ENCODE data around the gene MUC20.
"Not testable (repeated sequence)": the region's sequence is repeated elsewhere in the genome, so short reads cannot be mapped to it uniquely, and the experiment has no call there.

Gene MUC20

DNA sequence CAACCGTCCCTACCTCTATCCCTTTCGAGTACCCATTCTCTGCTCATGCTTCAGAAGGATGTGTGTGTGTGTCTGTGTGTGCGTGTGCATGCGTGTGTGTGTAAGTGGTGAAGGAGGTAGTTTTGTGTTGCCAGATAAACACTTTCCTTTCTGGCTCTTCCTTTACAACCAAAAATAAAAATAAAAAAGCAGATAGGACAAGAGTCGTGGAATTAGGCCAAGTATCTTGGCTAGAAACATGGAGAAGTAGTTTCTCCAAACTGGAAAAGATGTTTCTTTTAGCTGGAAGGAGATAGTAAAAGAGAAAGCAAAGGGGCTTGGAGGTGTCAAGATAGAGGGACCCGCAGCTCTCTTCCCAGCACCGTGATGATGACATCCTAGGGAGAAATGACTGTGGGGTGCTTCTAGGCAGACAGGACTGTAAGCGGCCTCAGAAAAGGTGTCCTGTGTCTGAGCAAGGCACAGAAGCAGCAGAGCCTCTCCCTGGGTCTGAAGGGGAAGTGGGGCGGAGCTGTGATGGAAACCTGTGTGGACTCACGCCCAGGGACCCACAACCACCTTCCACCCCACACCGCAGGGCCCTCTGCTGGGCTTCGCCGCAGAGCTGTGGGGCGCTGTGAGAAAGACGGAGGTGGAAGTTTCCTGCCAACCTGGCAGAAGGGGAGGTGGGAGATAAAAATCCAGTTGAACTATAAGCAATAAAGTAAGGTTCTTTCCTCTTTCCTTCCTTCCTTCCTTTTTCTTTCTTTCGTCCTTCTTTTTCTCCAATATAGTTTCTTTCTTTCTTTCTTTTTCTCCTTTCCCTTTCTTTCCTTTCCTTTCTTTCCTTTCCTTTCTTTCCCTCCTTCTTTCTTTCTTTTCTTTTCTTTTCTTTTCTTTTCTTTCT lies 35.3 kb downstream of the MUC20 start:
- DNase-seq, result no peak

DNA sequence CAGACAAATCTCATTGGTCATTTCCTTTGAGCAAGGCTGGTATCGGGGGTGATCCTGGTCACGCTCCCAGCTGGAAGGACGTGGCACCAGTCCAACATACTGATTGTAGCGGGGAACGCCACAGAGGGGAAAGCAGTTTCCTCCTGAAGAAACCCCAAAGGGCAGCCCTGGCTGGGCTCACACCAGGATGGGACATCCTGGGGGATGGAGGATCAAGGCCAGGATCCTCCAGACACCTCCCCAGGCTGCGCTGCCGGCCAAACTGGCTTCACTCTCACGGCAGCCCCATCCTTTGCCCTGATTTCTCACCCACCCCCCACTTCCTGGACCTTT lies 36.6 kb downstream of the MUC20 start:
- DNase-seq, result no peak

DNA sequence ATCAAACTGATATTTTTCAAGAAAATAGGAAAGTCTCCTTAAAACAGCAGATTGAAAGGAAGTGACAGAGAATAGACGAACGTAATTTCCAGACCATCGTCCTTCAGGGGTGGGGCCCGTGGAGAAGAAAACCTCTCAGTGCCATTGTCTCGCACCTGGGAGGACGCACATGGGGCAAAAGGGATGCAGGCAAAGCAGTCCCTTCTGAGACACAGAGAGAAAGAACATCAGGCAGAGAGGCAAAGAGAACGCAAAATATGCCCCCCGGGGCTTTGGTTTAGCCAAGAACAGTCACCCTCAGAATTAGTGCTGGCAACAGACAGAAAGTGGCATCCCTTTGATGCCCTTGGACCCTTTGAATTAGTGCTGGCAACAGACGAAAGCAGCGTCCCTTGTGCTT lies 37.0 kb downstream of the MUC20 start:
- no peak for DNase-seq

DNA sequence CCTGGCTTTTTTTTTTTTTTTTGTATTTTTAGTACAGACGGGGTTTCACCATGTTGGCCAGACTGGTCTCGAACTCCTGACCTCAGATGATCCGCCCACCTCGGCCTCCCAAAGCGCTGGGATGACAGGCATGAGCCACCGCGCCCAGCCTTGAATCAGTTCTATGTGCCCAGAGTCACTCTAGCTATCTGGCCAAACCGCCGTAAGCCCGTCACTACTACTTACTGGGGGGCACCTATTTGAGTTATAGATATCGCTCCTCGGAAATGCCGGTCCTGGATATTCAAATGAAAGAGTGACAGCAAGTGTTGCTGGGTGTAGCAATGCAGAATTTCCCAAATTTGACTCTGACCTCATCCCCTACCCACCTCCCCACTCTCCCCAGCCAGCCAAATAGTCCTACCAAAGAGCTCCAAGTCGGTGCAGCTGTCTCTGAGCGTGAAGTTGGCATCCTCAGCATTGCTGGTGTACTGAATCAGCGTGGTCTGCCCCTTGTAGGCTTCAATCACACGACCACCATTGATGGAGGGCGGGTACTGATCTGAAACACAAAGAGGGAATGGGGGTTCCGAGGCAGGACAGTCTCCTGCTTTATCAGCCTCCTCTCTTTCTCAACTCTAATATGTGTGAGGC lies 38.1 kb downstream of the MUC20 start:
- no peak for DNase-seq

DNA sequence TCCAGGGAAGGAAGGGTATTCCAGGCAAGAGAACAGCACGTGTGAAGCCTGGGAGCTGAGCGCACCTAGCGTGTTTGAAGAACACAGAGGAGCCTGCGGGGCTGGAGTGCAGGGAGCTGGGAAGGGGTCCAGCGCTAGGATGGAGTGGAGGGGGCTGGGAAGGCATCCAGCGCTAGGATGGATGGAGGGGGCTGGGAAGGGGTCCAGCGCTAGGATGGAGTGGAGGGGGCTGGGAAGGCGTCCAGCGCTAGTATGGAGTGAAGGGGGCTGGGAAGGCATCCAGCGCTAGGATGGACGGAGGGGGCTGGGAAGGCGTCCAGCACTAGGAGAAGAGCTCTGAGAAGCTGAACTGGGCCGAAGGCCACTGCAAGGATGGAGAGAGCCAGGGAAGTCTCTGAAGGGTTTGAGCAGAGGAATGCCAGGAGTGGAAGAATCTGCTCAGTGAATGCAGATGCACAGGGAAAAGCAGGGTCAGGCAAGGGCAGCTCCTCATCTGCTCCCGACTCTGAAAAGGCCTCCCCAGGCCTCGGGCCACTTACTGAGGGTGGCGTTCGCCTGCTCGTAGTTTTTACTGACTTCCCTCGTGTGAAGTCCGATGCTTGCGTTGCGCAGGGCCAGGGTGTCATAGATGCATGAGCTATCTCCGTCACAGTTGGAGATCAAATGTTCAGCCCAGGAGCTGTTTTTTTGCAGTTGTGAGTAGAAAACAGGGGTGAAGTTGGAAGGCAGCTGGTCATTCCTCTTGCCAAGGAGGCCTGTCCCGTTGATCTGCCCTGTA lies 39.8 kb downstream of the MUC20 start:
- DNase-seq, result no peak

DNA sequence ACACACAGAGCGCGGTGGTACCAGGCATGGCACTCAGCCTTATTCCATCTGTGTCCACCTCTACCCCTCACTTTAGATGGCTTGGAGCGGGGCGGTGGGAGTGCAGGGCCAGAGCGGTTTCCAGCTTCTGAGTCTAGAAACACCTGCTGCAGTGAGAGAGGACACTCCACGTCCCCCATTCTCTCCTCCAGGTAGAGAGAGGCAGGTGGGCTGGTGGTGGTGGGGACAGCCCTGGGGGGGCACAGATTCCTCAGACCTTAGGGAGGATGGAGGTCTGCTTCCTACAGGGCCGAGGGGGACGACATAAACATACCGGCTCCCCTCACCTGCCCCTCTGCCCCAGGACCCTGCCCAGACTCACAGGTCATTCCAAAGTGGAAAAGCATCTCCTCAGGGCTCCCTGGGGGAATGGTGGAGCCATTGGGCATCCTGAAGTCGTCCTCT lies 40.4 kb downstream of the MUC20 start:
- DNase-seq, result no peak

DNA sequence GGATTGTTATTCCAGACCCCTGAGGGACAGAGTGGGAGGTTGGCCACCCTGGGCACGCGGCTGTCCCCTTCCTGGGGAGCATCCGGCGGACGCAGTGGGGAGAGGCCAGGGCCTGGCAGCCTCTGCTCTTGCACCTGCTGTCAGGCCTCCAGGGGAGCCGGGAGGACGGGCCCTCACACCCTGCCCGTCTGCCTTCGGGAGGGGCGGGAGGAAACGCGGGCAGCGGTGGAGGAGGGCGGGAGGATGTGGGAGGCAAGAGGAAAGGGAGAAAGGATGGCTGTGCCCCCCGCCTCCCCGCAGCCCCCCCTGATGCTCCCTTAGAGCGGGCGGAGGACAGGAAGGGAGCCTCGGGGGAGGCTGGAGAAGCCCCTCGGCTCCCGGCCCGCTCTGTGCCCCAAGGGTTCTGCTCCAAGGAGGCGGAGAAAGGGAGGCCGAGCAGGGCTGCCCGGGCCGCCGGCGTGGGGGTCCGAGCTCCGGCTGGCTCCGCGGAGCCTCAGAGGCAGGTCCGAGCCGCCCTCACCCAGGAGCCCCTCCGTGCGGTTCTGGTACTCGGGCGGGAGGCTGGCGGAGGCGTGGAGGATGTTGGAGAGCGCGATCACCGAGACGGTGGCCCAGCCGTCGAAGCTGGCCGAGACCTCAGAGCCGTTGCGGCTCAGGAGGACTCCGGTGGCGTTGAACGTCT lies 40.9 kb downstream of the MUC20 start:
- peak; percentile 22 for DNase-seq

DNA sequence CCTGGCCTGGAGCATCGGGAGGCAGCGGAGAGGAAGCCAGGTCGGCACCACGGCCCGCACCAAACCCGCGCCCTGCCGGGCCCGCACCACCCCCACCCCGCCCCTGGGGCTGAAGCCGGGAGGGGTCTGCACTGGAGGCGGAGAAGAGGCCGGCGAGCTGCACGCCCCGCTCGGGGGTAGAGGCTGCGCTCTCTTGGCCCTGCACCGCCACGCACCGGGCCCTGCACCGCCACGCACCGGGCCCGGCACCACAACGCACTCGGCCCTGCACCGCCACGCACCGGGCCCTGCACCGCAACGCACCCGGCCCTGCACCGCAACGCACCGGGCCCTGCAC lies 41.4 kb downstream of the MUC20 start:
- no peak for DNase-seq

DNA sequence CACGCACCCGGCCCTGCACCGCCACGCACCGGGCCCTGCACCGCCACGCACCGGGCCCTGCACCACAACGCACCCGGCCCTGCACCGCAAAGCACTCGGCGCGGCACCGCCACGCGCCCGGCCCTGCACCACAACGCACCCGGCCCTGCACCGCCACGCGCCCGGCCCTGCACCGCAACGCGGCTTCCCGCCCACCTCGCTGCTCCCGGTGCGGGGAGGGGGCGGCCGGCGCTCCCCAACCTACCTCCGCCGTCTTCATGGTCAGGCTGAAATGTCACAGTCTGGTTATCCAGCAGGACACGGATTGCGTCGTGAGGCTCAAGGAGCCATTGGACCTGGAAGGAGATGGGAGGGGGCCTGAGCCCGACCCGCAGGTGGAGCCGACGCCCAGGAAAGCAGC lies 41.8 kb downstream of the MUC20 start:
- no peak for DNase-seq

DNA sequence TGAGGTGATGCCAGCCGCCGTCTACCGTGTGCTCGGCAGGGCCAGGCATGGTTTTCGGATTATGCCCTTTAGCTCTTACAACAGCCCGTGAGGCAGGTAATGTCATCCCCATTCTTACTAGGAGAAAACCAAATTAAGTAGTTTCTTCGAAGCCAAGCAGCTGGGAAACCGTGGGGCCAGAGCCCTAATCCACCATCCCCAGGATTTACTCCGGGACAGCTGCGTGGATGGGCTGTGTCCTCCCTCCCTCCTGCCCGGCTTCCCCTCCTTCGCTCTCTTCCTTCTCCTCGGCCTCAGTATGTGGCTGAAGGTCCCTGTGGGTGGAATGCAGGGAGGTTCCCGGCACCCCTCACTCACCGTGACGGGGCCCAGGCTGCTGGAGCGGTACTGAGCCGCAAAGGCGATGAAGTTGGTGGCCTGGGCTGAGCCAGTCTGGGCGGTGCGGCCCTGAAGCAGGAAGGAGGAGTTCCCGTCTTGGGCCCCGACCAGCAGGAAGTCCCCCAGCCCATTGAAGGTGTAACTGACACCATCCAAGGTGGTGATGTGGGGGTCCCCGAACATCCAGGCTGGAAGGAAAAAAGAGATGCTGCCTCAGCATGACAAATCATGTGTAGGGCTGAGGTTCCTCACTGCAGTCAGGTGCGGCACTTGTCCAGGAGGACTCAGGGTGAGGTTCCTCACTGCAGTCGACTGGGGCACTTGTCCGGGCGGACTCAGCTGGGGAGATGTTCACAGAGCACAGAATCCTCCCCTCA lies 42.5 kb downstream of the MUC20 start:
- no peak for DNase-seq

DNA sequence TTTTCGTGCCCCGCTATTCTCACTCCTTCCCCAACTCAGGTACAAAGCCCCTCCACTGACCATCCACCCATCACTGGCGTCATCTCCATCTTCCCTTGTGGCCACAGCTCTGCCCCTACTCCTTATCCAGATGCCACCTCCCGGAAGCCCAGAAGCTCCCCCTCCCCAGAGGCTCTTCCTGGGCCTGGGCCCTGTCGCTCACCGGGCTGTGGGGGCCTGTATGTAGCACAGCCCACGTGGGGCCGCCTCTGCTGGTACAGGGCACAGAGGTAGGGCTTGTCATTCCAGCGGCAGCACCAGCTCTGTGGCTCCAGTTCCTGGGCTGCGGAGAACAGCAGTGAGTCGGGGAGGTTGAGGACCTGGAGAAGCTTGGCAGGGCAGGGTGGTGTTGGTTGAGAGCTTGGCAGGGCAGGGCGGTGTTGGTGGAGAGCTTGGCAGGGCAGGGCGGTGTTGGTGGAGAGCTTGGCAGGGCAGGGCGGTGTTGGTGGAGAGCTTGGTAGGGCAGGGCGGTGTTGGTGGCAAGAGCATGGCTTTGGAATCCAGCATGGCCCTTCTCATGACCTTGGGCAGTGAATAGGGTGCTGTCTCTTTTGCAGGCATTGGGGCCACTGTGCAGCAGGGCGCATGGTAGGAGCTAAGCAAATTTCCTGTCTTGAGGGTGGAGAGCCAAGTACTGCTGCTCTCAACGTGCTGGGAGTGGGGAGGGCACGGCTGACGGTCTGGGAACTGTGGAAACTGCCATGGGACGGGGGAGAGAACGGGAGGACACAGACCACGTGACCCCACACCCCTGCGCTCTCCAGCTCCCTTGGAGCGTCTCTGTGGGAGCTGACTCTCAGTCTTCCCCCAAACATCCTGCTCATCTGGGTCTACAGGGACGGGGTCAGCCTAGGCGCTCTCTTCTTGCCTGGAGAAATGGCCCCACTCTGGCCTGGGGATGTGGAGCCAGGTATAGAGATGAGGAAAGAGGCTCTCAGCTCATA lies 43.4 kb downstream of the MUC20 start:
- DNase-seq, result no peak

DNA sequence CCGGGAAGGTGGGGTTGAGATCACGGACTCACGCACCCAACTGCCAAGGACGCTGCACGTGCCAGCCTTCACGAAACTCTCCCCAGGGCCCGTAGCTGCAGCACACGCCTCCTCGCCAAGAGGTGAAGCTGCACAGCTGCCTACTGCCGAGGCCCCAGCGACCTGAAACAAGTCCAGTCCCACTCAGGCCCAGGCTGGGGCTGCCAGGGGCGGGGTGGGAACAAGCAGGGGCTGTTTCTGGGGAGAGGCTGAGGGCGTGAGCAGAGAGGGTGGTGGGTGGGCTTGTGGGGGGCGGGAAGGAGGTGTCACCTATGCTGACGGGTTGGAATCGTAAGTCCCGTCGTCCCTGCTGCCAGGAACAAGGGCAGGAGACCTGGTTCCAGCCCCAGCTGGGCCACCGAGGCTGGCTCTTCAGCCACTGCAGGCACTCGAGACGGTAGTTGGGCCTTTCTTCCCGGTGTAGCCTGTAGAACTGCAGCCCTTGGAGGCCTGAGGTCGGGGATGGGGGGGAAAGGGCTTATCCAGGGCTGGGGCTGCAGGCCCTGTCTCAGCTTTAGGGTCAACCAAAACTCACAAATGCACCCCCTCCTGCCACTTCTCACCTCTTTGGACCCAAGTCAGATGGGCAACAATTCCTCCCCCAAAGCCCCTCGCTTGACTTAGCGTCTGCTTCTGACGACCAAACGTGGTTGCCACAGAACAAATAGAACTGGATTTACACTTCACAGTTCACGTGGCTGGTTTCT lies 44.4 kb downstream of the MUC20 start:
- no peak for DNase-seq

DNA sequence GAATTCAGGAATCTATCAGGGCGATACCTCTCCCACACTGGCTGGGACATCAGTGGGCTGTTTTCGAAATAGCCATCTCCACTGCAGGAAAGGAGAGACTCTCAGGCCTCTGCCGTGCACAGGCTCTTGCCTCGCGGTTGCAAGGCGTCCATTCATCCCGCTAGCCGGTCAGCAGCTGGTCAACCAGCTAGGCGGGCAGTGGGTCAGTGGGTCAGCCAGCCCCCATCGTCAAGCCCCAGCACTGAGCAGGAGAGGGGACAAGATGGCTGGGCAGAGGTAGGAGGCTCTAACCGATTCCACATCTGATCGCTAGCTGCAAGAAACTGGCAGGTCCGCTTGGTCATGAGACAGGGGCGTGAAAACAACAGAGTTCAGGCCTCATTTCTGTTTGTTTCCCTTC lies 45.9 kb downstream of the MUC20 start:
- DNase-seq, result no peak

DNA sequence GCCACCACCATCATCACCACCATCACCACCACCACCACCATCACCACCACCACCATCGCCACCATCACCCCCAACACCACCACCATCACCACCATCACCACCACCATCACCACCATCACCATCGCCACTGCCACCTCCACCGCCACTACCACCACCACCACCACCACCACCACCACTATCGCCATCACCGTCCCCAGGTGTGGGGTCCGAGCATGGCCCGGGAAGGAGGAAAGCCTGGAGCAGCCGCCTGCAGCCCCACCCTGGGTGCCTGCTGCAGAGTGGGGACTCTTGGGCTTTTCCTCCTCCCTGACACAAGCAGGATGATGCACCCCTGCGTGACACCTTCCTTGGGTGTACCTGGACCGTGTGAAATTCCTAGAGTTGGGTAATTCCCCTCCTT lies 47.0 kb downstream of the MUC20 start:
- DNase-seq, result no peak

DNA sequence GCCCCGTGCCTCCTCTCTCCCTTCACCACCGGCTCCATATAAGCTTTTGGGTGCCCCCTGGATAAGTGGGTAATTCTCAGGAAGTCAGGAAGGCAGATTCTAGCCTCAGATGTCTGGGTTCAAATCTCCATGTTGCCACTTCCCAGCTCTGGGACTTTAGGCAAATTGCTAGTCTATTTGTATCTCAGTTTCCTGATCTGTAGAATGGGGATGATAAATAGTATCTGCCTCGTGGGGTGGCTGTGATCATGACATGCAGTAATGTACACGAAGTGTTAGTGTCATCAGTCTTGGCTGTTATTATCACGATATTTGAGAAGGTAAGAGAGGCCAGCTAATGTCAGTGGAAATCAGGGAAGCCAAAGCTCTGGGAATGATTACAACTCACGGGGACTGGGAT lies 47.6 kb downstream of the MUC20 start:
- no peak for DNase-seq

DNA sequence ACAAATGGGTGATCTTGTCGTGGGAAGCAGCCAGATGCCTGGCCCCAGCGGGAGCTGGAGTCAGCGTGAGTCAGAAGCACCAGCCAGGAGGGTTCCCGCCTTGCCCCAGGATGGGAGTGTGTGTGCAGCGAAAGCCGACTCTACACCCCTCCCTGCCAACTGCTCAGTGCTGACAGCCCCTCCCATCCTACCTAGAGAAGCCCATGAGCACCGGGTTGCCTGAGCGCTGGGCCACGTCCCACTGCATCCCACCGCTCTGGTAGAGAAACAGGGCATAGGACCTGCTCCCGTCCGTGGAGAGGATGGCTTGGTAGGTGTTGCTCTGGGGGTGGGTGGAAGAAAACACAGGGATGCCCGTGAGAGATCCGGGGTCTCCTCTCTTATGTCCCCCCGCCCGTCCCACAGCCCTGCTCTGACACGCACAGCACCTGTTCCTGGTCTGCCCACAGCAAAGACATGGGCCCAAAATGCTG lies 48.1 kb downstream of the MUC20 start:
- no peak for DNase-seq

DNA sequence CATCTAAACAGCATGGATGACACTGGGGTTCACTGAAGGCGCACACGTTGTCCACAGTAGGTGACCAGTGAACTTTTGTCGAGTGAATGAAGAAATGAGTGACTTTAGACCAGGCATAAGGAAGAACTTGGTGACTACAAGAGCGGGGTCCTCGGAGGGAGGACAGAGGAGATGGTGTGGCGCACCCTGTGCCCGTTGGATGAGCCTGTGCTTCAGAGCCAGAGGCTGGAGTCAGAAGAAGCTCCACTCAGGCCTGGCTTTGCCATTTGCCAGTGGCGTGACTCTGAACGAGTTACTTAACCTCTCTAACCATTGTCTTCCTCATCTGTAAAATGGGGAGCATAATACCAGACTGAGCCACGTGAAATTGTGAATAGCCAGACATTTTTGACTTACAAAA lies 48.8 kb downstream of the MUC20 start:
- DNase-seq, result no peak

DNA sequence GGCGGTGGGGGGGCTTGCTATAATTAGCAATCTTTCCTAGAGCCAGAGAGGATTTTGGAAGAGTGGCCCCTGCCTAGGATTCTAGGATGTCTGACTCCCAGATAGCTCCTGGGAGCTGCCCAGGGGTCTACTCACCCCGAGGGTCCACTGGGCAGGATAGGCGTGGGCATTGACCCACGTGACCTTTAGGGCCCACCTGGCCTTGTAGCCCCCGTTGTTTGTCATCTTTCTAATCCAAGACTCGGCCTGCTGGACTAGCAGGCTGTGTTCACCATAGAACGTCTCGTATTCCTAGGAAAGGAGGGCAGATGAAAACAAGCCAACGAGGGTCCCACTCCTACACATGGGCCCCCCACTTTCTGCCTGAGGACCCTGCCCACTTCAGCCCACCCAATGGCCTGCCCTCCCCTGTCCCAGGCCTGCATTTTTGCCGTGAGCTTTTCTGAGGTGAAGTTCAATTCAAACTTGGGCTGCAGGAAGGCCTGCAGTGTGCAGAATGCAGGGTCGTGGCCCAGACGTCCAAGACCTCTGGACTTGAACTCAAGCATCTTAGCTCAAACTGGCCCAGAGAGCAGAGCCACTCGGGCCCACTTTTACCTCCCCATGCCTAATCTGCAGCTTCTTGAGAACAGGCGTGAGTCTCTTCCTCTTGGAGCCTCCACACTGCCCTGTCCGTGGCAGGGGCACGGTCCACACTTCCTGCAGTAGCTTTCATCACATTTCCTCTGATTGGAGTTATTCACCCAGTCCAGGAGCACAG lies 49.5 kb downstream of the MUC20 start:
- no peak for DNase-seq

DNA sequence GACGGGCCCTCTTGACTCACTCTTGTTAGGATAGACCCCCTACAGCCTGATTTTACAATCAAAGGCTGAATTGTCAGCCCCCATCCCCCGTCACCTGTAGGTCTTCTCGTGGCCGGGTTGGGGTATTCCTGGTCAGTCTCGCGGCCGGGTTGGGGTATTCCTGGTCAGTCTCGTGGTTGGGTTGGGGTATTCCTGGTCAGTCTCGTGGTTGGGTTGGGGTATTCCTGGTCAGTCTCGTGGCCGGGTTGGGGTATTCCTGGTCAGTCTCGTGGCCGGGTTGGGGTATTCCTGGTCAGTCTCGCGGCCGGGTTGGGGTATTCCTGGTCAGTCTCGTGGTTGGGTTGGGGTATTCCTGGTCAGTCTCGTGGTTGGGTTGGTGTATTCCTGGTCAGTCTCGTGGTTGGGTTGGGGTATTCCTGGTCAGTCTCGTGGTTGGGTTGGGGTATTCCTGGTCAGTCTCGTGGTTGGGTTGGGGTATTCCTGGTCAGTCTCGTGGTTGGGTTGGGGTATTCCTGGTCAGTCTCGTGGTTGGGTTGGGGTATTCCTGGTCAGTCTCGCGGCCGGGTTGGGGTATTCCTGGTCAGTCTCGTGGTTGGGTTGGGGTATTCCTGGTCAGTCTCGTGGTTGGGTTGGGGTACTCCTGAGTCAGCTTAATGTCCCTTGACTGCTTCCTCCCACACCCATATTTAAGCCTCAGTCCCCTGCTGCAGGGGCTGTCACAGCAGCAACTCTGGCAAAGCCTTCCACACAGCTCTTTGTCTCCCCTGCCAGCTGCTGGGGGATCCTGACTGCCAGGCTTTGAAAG lies 50.3 kb downstream of the MUC20 start:
- DNase-seq, result not testable (repeated sequence)

Data from NCI-H774 (cell line).